Kidney (tissue), 14 donors: ENCODE results near the gene CNGA2. TPM values are rescaled to one million over a fixed set of nuclear protein-coding genes. Genes with fewer than 3 reads are reported as not detected.

ENCODE experiments used
- DNase-seq, 5 donors: peaks; one replicate each; pipeline ENCODE4 v3.0.0-alpha.2; 2013 to 2020
- FAIRE-seq: peaks from 2 replicates; lab custom pipeline; 2012; peaks lifted over from hg19 to GRCh38; lab: Jason Lieb, UNC
- H3K27ac ChIP-seq, 2 donors: one replicate each; pipeline ENCODE4 v1.7.0; 2013; ENCODE audit warnings: low read depth in 2 of 2, low read length in 2 of 2, inconsistent platforms in 1 of 2
- H3K27me3 ChIP-seq: one replicate; pipeline ENCODE4 v1.7.1; 2013; ENCODE audit warnings: low read length, inconsistent platforms; ENCODE audit not compliant: control insufficient read depth, insufficient read depth
- H3K36me3 ChIP-seq, 3 donors: one replicate each; pipeline versions ENCODE4 v1.7.0 to v1.7.1; 2013; ENCODE audit warnings: low read length in 3 of 3, control low read depth in 1 of 3, inconsistent platforms in 1 of 3; ENCODE audit not compliant: insufficient read depth in 3 of 3, control insufficient read depth in 2 of 3
- H3K4me1 ChIP-seq, 3 donors: one replicate each; pipeline versions ENCODE4 v1.7.0 to v1.7.1; 2013; ENCODE audit warnings: low read length in 3 of 3, inconsistent platforms in 1 of 3, low read depth in 1 of 3; ENCODE audit not compliant: control insufficient read depth in 2 of 3, insufficient read depth in 2 of 3
- H3K4me3 ChIP-seq, 3 donors: one replicate each; pipeline versions ENCODE4 v1.7.0 to v1.8.1; 2013; ENCODE audit warnings: low read length in 3 of 3, control low read depth in 1 of 3, inconsistent platforms in 1 of 3
- H3K9ac ChIP-seq, 3 donors: one replicate each; pipeline versions ENCODE4 v1.7.0 to v1.7.1; 2013; ENCODE audit warnings: low read length in 3 of 3, control low read depth in 1 of 3, inconsistent platforms in 1 of 3
- H3K9me3 ChIP-seq, 3 donors: one replicate each; pipeline versions ENCODE4 v1.7.0 to v1.7.1; 2013; ENCODE audit warnings: low read length in 3 of 3, control low read depth in 1 of 3, inconsistent platforms in 1 of 3; ENCODE audit not compliant: control insufficient read depth in 2 of 3, insufficient read depth in 1 of 3
- CTCF ChIP-seq: IDR thresholded peaks from 3 replicates; pipeline ENCODE4 v1.5.1; 2012; ENCODE audit warnings: mild to moderate bottlenecking, moderate library complexity, borderline replicate concordance; ENCODE audit not compliant: insufficient read depth; ENCODE audit errors: extremely low read depth
- intact Hi-C: fragments of 100-400 bp; cut with DNase I; formaldehyde crosslinking; loops from one replicate; pipeline ENCODE4 v1.11.1; 2022
- polyA plus RNA-seq: library from polyadenylated mRNA; stranded (reverse); fragments of 350-450 nt; fragmentation: Illumina TruSeq; extraction: RNeasy Lipid Tissue Mini Kit (QIAGEN cat#74804); gene quantifications from one replicate; pipeline ENCODE4 v1.2.3, GENCODE V29; 2014; ENCODE audit warnings: low read depth, low replicate concordance; ENCODE audit not compliant: insufficient read depth
- total RNA-seq: library from RNA; stranded (reverse); fragmentation: NEBNext Ultra II Directional; extraction: Animal tissue kit (Norgen Biotek cat#: 25700); gene quantifications from one replicate; pipeline ENCODE4 v1.2.1, GENCODE V29; 2021
- donor health status: control.
- donor health status: control.
- donor health status: control.
- donor health status: control.
- donor health status: control.
- donor health status: DM: yes; HTN: yes; CAD: no.
- donor health status: Normal renal cell carcinoma (clear cell type).

Gene CNGA2
- total and polyA plus RNA-seq, 2 donors from 2014 or later = not detected

- no peak for TF ChIP-seq CTCF
- intact Hi-C loops = no loop called here
- FAIRE-seq = no peak
These were observed 2.1 kb downstream of the CNGA2 start for GRCh38 chrX:151736685-151737084.

GRCh38 chrX:151737494-151737893 is 2.9 kb downstream of the CNGA2 start:
- TF ChIP-seq CTCF = no peak
- Histone ChIP-seq H3K4me3 (no peak overlapping the region), H3K27ac (no peak overlapping the region), H3K9me3 (no peaks in the 10 kb centered on the region), H3K9ac (no peak overlapping the region), H3K27me3 (no peaks in the 10 kb centered on the region), H3K4me1 (no peaks in the 10 kb centered on the region), H3K36me3 (no peaks in the 10 kb centered on the region)
- FAIRE-seq = no peak
- no peak for DNase-seq
- intact Hi-C loops = no loop called here

More at GRCh38 chrX:151736685-151737084, 2.1 kb downstream of the CNGA2 start:
- DNase-seq = no peak
- H3K4me1 ChIP-seq = no peaks in the 10 kb centered on the region
- H3K4me3 ChIP-seq = no peak overlapping the region
- H3K36me3 ChIP-seq = no peaks in the 10 kb centered on the region
- H3K9me3 ChIP-seq = no peaks in the 10 kb centered on the region
- H3K9ac ChIP-seq = no peak overlapping the region
- no peaks in the 10 kb centered on the region for H3K27me3 ChIP-seq
- no peak overlapping the region for H3K27ac ChIP-seq

GRCh38 chrX:151738751-151739150 is 4.2 kb downstream of the CNGA2 start:
- intact Hi-C loops = no loop called here
- no peak for DNase-seq
- no peak overlapping the region for H3K9ac ChIP-seq
- no peak overlapping the region for H3K27ac ChIP-seq
- H3K36me3 ChIP-seq = no peaks in the 10 kb centered on the region
- H3K27me3 ChIP-seq = no peaks in the 10 kb centered on the region
- no peak overlapping the region for H3K4me3 ChIP-seq
- FAIRE-seq = no peak
- H3K9me3 ChIP-seq = no peaks in the 10 kb centered on the region
- no peaks in the 10 kb centered on the region for H3K4me1 ChIP-seq
- no peak for TF ChIP-seq CTCF

GRCh38 chrX:151741606-151742005 is 7.1 kb downstream of the CNGA2 start:
- DNase-seq = no peak
- Histone ChIP-seq H3K27me3 (no peaks in the 10 kb centered on the region), H3K27ac (no peak overlapping the region), H3K4me3 (no peak overlapping the region), H3K9me3 (no peaks in the 10 kb centered on the region), H3K4me1 (no peaks in the 10 kb centered on the region), H3K9ac (no peak overlapping the region), H3K36me3 (no peaks in the 10 kb centered on the region)
- TF ChIP-seq CTCF = no peak
- FAIRE-seq = no peak
- intact Hi-C loops = no loop called here
